HG02943 (cell line): Measurements from ENCODE around the gene NFAM1.

Source experiments
- ATAC-seq: cut with Tn5 transposase; IDR thresholded peaks from one replicate; pipeline ENCODE4 v1.9.1; 2021; ENCODE audit warnings: mild to moderate bottlenecking, low read depth, moderate library complexity; ENCODE audit not compliant: unreplicated experiment

Gene NFAM1

GRCh38 chr22:42432020-42432596 is at the start of gene NFAM1:
Gene NFAM1 (minus strand): TSS chr22:42432403. CDS start chr22:42432357, 46 bp downstream.
- ATAC-seq: no peak

DNA sequence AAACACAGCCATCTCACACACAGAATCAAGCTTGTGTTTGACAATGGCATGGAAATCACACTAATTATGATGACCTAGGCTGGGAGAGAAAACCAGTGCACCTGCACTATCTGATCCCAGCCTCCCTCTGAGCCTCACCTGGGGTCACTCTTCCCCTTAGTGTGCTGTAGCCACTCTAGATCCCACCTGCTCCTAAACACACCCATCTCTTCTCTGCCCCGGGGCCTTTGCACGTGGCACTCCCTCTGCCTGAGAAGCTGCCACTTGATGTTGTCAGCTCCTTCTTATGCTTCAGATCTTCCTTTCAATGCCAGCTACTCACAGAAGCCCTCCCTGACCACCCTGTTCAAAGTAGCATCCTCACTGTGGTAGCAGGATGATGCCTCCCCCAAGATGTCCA is 42.9 kb upstream of the NFAM1 start:
- no peak for ATAC-seq

DNA sequence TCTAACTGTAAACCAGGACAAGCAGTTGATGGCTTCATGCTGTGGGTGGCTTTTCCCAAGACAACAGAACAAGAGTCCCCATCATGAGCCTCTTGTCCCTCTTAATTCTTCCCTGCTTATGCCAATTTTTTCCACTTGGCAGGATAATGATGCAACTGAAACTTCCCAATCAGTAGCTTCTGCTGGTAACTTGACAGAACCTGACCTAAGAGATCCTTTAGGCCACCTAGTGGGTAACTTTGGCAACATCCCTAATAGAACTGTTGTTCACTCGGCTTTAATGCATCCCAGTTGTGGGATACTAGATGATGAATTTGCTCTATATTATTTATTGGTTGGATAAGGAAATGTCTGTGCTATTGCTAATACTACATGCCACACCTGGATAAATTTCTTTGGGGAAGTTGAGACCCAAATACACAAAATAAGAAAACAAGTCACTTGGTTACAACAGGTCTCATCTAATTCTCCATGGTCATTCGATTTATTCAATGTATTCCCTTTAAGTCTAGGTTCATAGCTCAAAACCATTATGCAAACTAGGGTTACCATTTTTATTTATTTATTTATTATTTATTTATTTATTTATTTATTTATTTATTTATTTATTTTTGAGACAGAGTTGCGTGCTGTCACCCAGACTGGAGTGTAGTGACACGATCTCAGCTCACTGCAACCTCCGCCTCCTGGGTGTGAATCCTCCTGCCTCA is 41.4 kb upstream of the NFAM1 start:
- ATAC-seq: no peak

DNA sequence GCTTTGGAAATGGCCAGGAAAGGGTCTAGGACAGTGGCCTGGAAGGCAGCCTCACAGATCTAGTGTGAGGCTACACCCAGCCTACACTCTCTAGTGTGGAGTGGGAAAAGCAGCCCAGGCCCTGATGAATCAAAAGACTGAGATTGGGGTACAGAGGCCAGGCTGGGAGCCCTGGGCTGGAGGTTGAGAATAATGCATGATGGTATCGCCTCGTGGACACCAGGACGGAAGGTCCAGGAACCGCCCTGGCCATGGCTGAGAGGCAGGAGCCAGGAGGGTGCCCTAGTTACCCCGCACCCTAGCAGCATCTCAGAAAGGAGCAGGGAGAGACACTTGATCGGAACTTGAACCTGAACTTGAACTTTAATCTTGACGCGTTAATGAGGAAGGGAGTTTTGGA is 40.5 kb upstream of the NFAM1 start:
- no peak for ATAC-seq

- ATAC-seq: no peak
Measured at GRCh38 chr22:42471441-42471840, 39.2 kb upstream of the NFAM1 start.

- ATAC-seq: no peak
Measured at GRCh38 chr22:42470366-42471082, 38.3 kb upstream of the NFAM1 start.

DNA sequence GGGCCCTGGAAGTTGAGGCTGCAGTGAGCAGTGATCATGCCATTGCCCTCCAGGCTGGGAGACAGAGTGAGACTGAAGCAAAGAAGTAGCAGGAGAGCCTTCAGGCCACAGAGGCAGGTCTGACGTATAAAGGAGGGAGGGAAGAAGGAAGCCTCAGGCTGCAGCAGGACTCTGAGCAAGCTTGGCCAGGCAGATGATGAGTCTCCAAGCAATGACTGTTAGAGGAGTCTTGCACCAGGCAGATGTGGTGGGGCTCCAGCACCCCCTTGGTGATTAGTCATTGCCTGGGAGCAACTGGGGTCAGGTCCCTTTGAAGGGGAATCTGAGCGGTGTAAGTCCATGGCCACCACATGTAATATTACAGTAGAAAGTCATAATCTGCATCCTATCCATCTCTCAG is 36.6 kb upstream of the NFAM1 start:
- ATAC-seq: no peak

DNA sequence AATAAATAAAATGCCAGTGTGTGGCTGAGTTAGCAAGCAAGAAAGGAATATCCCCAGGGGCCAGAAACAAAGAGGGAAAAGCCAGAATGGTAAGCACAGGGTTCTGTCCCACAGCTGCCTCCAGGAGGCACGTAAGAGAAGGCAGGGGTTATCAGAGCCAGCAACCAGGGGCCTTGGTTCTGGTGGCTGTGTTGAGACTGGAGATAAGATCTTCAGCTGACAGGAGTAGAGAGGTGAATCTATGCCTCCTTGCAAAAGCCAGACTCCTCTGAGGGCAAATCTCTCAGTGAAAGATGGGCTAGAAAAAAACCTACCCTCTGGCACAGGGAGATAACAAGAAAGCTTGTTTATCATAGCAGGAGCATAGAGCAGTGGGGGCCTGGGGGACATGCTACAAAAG is 29.8 kb upstream of the NFAM1 start:
- no peak for ATAC-seq

- ATAC-seq: no peak
Measured at GRCh38 chr22:42461511-42461910, 29.3 kb upstream of the NFAM1 start.

DNA sequence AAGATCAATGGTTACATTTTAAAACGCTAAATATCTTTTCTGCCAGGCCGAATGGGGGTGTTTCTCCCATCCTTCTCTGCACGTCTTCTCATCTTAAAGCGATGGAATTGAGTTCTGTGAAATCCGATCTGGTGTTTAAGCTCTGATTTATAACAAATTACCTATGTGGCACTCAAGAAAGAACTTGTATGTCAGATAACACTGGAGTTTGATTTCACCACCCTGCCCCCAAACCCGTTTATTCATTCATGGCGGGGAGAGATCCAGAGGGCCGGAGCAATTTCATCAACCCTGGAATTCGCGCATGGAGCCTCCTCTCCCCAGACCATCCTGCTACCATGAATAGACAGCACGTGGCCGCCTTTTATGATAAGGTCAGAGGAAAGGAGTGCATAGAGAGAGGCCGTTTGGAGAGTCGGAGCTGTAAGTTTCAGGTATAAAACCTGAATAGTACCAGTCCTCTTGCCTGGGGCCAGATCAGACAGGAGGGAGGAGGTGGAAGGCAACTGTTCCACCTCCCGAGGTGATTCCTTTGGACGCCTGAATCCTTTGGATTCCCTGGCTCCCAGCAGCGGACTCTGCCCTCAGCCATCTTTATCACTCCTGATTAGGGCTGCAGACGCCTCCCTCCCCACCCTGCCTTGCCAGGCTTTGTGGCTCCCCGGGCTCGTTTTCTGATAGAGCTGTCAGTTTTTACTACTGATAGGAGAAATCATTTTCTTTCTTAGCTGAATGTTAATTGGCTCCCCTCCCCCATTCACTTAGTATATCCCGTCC is 27.3 kb upstream of the NFAM1 start:
- ATAC-seq: no peak

DNA sequence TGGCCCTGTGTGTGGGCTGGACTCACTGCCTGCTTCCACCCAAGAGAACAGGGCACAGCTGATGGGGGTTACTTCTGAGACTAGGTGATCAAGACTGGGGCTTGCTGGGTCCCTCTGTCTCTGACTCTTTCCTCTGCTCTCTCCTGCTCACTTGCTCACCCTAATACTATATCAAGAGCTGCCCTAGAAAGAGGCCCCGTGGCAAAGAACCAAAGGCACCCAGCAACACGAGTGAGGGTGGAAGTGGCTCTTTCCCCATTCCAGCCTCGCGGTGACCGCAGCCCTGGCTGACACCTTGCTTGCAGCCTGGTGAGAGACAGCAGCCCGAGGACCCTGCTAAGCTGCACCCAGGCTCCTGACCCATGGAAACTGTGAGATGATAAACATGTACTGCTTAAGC is 20.7 kb upstream of the NFAM1 start:
- ATAC-seq: no peak

DNA sequence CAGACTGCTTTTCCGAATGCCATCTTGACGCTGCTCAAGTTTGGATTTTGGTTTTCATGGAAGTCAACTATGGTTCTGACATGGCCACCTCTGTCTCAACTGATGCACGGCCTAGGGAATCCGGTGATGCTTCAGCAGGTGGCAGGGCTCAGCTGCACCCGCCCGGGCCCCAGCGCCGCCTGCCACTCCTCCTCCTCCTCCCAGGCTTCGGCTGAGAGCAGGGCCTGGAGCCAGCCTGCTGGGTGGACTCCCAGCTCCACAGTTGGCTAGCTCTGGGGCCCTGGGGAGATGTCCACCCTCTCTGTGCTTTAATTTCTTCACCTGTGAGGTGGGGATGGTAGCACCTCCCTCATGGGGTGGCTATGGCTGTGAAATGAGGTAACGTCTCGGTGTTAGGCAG is 20.3 kb upstream of the NFAM1 start:
- no peak for ATAC-seq

DNA sequence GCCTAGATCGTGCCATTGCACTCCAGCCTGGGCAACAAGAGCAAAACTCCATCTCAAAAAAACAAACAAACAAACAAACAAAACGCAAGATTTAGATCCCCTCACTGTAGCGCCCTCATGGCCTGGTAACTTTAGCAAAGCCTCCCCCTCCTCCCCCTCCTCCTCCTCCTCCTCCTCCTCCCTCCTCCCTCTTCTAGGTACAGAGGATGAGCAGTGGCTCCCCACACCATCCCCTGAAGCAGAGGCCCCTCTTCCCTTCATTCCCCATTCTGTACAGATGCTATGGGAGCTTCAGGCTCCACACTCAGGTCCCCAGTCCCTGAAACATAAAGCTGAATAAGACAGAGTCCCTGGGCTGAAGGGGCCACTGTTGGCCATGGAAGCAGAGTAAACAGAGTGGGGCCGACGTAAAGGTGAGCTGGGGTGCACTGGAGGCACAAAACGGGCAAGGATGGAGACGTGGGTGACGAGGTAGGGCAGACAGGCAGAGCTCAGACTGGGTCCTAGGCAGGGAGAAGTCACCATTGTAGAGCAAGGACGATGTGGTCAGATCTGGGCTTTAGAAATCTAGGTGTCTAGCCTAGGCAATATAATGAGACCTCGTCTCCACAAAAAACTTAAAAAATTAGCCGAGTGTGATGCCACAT is 19.4 kb upstream of the NFAM1 start:
- ATAC-seq: no peak

- ATAC-seq: no peak
Measured at GRCh38 chr22:42450862-42451261, 18.7 kb upstream of the NFAM1 start.

DNA sequence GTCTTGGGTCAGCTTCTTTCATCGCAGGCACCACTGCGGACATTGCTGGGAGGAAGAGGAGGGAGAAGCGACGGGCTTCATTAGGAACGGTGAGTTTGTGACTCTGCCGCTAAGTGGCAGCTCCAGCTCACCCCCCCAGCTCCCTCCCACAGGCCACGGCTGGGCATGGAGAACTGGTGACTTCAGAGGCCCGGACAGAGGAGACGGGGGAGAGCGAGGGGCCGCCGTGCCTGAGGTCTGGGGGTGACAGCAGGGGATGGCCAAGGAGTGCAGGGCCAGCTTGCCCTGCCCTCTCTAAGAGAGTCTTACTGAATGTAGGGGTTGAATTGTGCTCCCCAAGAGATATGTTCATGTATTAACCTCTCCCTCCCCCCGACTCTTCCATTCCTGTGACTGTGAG is 13.9 kb upstream of the NFAM1 start:
- ATAC-seq: no peak

DNA sequence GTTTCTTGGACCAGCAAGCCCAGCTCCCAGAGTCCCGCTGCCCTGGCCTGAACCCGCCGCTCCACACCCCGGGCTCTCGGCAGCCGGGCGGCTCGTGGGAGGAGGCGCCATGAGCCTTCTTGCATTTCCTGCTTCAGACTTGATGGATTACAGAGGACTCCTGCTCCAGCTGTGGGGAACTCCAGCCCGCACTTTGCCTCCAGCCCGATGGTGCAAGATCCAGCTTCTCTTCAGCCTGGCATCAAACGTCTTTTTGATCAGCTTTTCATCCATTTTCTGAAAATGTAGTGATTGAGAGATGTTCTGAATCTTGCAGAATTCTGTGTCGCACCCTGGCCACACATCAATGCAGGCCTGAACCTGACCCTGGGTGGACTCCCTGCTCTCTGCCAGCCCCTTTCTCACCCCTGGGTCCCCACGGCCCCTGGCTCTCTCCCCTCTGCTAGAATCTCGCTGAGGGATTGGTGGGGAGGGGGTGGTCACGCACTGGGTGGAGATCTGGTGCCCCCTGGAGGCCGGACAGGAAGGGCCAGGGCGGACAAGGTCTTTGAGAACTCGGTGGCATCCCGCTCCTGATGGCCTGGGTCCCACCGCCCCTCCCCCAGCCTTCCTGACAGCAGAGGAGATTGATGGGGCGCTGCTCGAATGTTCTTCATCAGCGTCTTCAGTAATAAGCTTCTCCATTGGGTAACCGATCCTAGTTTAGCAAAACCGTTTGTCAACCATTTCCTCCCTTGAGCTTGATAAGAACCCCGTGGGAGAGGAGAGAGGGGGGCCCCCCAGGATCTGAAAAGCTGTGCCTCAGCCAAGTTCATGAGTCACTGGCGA is 12.1 kb upstream of the NFAM1 start:
- no peak for ATAC-seq

- no peak for ATAC-seq
Measured at GRCh38 chr22:42443240-42444076, 11.3 kb upstream of the NFAM1 start.

- ATAC-seq: no peak
Measured at GRCh38 chr22:42442748-42443147, 10.5 kb upstream of the NFAM1 start.

GRCh38 chr22:42440728-42441127 is 8.5 kb upstream of the NFAM1 start:
- ATAC-seq: no peak
